GM19025 (cell line): ENCODE data around the gene NKD2.
"Not testable (repeated sequence)": the region's sequence is repeated elsewhere in the genome, so short reads cannot be mapped to it uniquely, and the experiment has no call there.

Experiments
- ATAC-seq: cut with Tn5 transposase; IDR thresholded peaks from one replicate; pipeline ENCODE4 v1.9.1; 2021; ENCODE audit warnings: mild to moderate bottlenecking, low read depth, moderate library complexity; ENCODE audit not compliant: unreplicated experiment

Gene NKD2, protein sequence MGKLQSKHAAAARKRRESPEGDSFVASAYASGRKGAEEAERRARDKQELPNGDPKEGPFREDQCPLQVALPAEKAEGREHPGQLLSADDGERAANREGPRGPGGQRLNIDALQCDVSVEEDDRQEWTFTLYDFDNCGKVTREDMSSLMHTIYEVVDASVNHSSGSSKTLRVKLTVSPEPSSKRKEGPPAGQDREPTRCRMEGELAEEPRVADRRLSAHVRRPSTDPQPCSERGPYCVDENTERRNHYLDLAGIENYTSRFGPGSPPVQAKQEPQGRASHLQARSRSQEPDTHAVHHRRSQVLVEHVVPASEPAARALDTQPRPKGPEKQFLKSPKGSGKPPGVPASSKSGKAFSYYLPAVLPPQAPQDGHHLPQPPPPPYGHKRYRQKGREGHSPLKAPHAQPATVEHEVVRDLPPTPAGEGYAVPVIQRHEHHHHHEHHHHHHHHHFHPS

DNA sequence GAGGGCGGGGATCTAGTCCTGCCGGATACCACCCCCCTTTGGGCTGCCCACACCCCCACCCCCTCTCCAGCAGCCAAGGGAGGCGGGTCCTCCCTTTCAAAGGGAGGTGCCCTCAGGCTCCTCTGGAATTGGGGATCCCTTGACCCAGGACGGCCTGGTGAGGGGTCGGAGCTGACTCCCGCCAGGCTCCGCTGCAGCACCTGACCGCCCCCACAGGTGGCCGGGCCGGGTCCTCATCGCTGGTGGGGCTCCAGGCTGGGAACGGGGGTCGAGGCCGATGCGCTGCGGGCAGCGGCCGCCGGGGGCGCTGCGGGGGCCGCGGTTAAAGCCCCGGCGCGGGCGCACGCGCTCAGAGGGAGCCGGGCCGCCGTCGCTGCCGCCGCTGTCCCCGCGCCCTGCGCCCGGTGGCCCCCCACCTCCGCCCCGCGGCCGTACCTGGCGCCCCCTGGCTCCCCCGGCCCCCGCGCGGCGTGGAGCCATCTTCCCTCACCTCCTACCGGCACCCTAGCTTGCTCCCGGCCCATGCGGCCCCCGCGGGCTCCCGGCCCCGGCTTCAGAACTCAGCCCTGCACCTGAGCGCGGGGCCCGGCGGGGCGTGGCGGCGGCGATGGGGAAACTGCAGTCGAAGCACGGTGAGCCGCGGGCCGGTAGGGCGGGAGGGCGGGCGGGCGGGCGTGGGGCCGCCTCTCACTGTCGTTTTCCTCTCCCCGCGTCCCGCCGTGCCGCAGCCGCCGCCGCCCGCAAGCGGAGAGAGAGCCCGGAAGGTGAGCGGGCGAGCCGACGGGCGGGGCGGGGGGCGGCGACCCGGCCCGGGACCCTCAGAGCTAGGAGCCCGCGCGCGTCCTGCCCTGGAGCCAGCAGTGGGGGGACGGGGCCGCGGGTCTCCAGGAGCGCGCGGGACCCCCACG is at the start of gene NKD2:
Gene NKD2 (plus strand): TSS at position 352 of the 908 bp plus-strand sequence. CDS start 256 bp downstream, at position 608.
- no peak for ATAC-seq

DNA sequence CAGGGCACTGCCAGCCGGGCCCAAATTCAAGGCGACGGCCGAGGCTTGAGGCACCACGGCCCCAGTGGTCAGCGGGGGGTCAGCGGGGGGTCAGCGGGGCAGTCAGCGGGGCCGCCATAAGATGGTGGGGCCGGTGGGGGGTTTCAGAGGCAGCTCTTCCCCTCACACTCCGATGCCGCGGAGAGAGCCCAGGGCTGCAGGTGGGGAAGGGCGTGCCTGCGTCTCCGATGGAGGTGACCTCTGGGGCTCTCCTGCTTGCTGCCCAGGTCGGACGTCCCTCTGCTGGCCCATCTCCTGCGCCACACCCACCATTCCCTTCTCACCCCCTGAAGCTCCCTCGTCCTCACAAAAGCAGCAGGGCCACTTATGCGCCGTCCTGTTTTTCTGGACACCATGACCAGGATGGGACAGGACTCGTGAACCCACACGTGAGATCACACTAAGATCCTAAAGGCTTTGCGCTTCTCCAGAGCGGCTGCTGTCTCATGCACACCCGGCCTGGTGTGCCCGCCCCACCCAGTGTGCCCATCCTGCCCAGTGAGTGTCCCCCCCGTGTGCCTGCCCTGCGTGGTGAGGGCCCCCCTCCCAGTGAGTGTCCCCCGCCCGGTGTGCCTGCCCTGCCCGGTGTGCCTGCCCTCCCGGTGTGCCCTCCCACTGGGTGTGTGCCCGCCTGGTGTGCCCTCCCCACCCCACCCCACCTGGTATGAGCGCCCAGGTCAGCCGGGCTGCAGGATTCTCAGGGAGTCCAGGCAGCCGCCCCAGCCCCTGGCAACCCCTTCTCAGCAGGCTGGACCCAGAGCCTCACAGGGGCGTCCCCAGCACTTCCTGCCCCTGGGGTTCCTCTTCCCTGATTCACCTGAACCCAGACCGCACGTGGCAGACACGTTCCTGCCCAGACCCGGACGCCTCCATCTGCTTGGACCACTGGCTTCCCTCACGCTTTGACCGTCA is 48.7 kb upstream of the NKD2 start:
- no peak for ATAC-seq

DNA sequence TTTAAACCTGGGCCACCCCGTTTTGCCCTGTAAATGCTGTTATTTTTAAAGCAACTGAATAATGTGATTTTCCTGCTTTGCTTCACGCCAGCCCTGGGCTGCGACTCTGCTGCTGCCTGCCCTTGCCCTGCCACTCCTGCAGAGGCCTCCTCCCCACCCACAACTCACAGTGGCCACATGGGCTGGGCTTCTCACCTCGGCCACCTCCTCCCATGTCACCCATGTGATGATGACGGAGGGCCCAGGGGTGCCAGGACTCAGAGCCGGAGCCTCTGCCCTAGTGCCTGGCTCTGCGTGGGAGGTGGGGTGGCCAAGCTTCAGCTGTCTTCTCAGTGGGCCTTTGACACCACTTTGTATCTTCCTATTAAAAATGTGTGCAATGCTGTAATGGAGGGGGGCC is 48.1 kb upstream of the NKD2 start:
- no peak for ATAC-seq

DNA sequence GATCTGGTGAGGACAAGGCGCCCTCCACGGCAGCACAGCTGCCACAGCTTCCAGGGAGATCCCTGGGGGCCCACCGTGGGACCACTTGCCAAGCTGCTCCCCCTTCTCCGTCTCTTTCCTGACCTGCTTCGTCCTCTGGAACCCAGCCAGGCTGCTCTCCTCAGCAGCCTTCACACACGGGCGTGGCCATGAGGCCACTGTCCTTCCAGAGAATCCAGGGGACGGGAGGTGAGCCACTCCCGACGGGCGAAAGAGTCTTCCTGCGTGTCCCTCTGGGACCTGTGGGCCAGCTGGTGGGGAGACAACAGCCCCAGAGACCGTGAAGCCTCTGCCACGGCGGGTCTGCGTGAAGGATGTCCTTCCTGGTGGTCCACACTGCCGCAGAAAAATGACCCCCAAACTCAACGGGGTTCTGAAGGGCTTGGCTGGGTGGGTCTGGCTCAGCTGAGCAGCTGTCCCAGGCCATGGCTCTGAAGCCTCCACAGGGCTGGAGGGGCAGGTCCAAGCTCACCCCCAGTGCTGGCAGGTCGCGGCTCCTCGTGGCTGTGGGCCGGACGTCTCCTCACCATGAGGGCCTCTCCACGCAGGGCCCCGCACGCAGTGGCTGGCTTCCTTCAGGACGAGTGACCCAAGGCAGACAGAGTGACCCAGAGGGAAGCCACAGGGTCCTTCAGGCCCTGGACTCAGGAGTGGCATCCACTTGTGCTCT is 47.4 kb upstream of the NKD2 start:
- no peak for ATAC-seq

DNA sequence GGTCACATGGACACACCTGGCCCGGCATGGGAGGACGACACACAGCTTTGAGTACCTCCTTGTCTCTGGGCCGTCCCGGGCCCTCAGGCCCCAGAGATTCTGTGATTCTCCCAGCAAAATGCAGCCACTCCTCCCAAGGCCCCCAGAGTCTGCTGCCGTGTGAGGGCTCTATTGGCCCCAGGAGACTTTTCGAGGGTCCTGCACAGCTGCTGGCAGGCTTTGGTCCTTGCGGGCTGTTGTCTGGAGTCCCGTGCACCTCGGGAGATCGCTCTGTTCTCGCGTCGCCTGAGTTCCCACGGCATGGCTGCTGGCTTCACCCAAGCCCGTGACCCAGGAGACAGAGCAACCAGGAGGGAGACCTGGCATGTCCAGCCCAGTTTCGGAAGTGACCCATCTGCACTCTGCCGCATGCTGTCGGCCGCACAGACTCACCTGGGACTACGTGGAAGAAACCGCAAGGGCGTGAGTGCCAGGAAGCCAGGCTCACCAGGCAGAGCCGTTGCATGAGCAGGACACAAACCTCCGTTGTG is 46.8 kb upstream of the NKD2 start:
- no peak for ATAC-seq

DNA sequence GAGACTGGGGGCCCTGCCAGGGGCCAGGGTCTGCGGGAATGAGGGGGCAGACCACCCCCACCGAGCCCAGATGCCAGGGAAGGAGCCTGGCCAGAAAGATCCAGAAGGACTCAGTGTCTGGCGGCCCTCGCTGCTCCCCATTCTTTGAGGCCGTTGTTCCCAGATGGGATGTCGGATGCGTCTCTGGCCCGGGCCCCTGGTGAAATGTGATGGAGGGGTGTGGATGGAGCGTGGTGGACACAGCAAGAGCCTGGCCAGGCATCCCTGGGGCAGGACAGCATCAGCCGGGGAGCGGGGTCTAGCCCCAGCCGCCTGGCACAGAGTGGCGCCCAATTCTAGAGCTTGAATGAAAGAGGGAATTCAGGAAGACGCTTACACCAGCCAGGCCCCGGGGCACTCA is 46.2 kb upstream of the NKD2 start:
- ATAC-seq = no peak

DNA sequence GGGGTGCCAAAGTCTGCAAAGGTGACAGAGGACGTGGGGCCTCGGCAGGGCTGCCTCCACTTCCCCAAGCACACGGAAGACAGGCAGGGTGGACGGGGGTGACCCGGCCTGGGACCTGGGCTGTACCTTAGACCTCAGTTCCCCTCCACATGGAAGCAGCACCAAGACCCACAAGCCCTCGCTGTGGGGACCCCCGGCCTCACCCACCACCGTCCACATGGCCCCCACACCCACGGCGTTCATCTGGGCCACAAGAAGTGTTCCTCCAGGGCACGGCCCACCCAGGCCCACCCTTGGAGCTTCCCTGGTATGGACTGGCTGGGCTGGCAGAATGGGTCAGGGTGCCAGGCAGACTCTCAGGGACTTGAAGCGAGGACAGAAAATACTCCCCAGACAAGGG is 45.8 kb upstream of the NKD2 start:
- ATAC-seq = no peak

DNA sequence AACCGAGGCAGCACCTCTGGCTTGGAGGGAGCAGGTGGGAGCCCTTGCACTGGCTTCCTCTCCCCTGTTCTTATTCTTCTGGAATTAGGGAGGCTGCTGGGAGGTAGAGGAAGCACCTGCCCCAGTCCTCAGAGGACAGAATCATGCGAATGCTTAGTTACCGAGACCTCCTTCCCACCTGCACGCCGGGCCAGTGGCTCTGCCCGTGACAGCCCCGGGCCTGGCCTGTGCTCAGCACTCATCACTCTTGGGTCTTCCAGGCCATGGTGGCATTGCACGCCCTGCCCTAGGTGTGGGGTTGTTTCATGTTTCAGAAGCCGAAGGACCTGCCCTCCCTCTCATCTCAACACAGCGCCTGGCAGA is 45.3 kb upstream of the NKD2 start:
- no peak for ATAC-seq

DNA sequence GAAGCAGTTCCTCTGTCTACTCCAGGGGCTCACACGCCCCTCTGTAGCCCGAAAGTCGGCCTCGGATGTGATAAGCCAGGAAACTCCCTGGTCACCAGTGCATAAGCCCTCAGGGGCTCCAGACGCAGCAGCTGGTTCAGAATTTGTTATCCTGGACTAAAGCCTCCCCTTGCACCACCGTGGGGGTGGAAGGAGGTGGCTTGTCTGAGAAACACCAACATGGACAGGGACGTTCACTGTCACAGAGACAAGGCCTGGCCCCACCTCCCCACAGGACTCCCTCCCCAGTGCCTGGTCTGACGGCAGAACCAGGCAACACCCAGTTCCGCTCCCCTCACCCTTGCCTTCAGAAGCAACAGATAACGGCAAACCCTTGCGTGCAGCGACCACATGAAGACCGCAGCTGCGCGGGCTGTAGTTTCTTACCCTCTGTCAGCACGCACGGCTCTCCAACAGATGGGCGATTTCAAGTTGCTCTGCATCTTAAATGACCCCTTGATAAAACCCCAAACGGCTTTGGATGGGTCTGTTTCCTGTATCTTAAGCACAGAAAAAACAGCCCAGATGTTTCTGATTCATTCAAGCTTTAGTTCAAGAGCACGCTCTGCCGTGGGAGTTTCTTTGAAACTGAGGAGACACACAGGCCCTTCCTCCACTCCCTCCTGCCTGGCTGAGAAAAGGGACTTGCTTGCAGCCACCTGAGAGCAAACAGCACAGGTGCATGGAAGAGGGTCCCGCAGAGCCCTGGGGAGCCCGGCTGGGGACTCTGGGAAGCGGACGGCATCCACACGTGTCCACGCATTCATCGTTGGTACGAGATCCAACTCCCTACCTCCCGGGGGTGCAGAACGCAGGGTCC is 44.7 kb upstream of the NKD2 start:
- peak; percentile 62 for ATAC-seq

DNA sequence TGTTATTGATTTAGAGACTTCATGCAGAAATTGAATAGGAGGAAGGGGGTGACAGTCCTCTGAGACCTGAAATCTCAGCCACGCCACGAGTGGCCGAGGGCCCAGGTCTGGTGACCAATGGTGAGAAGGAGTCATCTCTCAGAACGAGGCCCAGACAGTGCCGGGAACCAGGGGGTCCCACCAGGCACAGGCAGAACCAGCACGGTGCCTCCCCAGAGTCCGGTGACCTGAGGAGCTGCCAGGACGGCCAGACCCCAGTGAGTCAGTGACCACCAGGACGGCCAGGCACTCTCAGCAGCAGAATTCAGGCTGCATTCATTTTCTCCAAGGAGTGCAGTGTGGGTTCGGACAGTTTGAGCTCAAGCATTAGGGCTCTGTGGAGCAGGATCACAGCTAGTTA is 43.8 kb upstream of the NKD2 start:
- no peak for ATAC-seq

DNA sequence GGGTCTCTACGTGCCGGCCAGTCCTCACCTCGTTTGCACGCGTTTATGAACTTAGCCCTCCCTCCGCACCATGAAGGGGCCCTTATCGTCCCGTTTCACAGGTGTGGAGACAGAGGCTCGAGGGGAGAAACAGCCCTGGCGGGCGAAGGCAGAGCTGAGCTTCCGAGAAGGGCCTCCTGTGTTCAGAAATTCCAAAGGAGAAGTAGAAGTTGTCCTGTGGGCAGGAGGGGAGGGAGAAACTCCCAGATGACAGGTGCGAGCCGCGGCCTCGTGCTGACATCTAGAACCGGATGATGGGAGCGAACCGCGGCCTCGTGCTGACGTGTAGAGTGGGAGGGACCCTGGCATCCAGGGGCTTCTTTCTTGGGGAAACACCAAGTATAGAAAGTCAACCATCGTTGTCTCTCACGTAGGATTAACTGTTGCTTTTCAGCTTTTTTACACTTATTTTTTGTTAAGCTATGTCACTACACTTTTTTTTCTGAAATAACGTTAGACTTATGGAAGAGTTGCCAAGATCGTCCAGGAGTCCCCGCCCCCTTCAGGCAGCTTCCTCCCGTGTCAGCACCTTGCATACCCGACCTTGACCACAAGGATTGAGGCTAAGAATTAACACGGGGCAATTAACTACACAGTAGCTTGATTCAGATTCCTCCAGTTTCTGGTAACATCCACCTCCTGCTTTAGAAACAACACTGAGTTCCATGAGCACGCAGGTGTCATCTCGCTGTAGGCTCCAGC is 42.8 kb upstream of the NKD2 start:
- no peak for ATAC-seq

DNA sequence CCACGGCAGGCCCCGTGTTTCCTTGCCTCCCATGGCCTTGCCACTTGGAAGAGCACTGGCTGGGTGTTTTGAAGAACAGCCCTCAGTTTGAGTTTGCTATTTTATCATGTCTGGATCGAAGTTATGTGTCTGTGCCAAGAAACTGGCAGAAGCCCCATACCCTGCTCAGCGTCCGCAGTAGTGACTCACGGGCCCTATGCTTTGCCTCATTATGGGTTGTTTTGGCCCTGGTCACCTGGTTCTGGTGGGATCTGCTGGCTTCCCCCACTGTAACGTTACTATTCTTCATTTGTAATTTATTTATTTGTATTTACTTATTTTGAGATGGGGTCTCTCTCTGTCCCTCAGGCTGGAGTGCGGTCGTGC is 42.3 kb upstream of the NKD2 start:
- ATAC-seq = no peak

DNA sequence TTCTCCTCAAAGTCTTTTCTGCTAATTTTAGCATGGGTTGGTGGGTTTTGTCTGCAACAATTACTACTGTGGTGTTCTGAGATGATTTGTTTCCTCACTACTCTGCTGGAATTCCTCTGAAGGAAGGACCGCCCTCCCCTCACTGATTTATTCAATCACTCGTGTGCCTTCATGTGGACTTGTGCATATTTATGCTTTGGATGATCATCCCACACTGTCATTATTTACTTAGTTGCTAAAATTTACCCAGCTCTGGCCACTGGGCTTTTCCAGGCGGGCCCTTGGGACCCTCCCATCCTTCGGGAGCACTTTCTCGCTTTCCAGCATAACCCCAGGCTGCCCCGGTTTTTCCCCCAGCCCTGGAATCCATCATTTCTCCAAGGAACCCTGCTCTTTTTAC is 41.7 kb upstream of the NKD2 start:
- ATAC-seq = no peak

DNA sequence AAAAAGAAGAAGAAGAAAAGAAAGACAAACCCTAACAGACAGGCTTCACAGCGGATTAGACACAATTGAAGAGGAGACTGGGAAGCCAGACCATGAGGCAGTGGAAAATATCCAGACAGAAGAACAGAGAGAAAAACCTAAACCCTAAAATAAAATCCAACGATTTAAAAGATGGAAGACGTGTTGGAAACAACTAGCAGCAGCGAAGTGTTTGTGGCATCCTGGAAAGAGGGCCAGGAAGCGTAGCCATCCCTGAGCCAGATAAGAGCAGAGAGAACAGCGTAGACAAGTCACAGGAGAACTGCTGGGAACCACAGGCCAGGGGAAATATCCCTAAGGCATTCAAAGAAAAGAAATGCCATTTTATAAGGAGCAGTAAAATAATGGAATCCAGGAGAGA is 39.7 kb upstream of the NKD2 start:
- no peak for ATAC-seq

DNA sequence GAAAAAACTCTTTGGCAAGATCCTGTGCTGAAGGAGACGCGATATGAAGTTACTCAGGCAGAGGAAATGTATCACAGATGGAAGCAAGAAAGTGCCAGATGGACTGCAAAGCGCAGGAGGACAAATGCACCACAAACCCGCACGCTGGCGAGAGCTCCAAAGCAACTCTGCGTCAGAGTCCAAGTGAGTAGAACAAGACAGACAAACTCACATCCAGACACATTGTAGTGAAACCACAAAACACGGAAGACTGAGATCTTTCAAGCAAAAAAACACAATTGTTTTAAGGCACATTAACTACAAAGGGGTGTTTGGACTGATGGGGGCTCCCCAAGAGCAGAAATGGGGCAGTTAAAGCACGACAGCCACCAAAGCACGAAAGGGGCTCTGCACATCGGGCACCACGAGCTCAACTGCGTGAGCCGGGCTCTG is 39.2 kb upstream of the NKD2 start:
- ATAC-seq = no peak

DNA sequence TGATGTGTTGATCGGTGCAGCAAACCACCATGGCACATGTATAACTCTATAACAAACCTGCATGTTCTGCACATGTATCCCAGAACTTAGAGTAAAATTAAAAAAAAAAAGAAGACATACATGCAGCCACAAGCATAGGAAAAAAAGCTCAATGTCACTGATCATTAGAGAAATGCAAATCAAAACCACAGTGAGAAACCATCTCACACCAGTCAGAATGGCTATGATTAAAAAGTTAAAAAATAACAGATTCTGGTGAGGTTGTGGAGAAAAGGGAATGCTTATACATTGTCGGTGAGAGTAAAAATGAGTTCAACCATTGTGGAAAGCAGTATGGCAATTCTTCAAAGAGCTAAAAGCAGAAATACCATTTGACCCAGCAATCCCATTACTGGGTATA is 36.0 kb upstream of the NKD2 start:
- ATAC-seq = not testable (repeated sequence)

DNA sequence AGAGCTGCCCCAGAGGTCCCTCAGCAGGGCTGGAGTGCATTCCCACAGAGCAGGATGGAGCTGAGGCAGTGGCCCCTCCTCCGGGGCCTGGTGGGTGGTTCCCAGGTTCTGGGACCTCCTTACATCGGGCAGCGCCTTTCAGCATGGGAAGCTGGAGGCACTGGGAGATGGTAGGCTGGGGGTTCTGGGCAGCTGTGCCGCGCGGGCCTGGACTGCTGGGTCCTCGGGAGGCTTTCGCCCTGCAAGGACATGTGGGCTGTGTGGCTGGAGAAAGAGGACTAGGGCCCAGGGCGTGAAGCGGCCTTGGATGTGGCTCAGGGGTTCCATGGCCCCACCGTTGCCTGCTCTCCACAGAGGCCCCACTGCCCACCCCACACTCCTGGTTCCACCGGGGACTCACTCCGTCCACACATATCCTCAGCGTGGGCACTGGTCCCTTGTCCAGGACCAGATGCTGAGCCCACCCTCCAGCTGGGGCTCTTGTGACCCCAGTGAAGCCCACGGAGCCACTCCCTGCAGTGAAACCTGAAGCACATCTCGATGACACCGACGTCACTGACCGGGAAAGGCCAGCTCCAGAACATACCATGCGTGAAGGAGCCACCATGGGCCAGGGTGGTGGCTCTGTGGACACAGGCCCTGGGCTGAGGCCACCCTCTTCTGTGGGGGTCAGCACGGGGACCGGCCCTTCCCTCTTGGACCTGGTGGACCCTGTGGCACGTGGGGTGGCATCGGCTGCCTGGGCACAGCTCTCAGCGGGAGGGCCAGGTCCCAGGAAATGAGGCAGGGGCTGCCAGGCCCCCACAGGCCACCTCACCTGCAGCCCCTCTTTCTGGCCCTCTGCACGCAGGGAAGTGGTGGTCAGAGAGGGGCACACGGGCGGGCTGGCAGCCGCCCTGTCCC is 31.5 kb upstream of the NKD2 start:
- no peak for ATAC-seq
